Right renal cortex interstitium (tissue), 3 donors: ENCODE measurements around the gene MTHFD1. TPM values are rescaled to one million over a fixed set of nuclear protein-coding genes. Genes with fewer than 3 reads are reported as not detected.
A peak's percentile ranks its signal among the peaks of the same experiment; 100 is the strongest.

Experiments used
- DNase-seq, 3 donors: peaks; one replicate each; pipeline ENCODE4 v3.0.0-alpha.2; 2013; ENCODE audit warnings: low read depth in 3 of 3, low spot score in 2 of 3
- polyA plus RNA-seq, 3 donors: library from polyadenylated mRNA; unstranded; fragments of 120-200 nt; gene quantifications; one replicate each; pipeline ENCODE4 v1.2.1, GENCODE V29; 2013; ENCODE audit not compliant: insufficient read length in 3 of 3

The MTHFD1 gene
- polyA plus RNA-seq, 3 donors = 74.3 to 93.6 (median 86.1) TPM

DNA sequence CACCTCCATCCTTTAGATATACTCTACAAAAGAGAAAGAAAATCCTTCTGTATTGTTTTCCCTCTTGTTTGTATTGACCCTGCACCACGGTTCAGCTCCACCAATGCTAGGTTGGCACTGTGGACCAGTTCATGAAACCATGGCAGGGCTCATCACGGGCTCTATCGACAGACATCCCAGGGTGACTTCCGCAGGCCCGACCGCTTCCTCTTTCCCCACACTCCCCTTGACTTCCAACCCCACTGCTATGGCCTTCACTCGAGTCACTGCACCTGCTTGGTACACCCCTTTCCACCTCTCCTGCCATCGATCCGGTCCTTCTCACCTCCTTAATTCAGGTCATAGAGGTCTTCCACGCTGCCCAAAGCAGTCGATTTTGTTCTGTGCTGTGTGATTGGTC lies 56.0 kb downstream of the MTHFD1 start:
- no peak for DNase-seq

DNA sequence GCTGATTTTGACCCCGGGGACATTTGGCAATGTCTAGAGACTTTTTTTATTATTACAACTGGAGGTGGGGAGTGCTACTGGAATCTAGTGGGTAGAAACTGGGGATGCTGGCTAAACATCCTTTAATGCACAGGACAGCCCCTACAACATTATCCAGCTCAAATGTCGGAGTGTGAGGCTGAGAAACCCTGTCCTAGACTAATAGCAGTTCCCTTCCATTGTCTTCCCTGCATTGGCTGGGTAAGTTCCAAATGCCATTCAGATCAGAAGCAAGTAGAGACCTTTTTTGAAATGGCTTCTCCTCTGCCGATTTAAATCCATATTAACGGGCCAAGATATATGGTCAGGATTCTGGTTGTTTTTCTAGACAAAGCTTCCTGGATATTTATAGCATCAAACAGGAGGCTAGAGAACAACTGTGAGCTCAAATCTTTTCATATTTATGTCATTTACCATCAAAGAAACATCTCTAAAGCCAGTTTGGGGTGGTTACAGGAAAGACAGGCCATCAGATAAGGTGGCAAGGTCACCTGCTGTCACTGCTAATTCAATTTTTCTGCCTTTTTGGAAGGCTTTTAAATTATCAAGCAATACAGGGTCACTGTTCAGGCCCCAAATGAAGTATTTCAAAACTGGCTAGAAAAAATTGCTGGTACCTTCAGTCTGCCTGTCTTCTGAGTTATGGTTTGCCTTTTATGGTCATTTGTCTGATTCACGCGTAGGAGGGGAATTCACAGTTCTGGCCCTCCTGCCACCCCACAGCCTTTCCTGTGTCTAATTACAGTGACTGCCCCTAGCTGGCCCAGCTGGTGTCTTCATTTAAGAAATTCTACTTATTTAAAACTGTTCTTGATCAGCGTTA lies 57.1 kb downstream of the MTHFD1 start:
- DNase-seq = no peak

DNA sequence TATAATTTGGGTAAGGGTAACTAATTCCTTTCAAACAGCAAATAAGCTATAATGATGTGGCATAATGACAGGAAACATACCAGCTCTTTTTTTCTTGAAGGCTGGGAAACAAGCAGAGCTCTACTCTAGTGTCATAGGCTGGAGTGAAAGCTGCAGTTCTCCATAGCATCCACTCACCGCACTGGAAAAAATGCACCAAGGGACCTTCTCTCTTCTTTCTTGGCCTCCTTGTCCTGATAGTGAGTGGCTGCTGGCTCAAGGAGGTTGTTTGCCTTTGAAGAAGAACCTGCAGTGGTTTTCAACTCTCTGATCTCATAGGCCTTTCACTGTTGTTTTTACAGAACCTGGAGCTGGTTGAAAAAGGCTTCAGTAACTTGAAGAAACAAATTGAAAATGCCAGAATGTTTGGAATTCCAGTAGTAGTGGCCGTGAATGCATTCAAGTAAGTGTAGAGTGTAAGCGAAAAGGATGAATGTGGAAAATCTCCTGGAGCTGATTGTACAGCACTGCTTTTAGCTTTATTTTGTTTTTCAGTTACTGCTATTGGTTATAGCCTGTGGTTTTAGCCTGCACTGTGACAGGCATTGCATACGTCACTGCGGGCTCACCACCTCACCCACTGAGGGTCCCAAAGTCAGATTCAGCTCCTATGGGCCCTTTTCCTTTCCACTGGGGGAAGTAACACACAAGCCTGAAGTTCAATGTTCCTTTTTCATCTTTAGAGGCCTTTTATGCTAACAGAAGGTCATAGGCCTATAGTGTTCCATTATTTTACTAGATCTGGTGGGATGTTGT lies 59.9 kb downstream of the MTHFD1 start:
- DNase-seq = no peak

DNA sequence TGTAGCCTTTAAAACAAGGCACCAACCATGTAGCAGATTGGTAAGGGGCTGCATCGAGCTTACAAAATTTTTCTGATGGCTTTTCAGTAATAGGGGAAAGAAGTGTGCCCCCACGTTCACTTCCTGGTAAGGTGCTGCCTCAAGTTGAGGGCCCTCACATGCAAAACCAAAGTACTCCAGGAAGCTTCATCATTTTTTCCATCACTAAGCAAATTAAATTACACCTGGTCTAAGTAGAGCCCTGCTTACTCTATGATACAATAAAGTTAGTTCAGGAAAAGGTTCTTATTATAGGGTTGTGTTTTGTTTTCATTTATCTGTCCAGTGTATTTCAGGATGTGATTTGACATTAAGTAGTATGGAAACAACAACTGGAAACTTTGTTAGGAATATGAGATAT lies 62.1 kb downstream of the MTHFD1 start:
- no peak for DNase-seq

DNA sequence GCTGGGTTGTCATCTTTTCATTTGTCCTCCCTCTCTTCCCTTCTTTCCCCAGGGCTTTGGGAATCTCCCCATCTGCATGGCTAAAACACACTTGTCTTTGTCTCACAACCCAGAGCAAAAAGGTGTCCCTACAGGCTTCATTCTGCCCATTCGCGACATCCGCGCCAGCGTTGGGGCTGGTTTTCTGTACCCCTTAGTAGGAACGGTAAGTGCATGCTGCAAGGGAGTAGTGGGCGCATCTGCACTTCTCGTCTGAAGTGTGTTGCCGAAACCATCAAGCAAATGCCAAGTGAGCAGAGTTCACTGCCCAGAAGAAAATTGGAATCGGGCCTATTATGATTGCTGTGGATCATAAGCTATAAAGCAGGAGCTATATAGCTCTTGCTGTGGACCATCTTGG lies 66.5 kb downstream of the MTHFD1 start:
- DNase-seq = no peak

DNA sequence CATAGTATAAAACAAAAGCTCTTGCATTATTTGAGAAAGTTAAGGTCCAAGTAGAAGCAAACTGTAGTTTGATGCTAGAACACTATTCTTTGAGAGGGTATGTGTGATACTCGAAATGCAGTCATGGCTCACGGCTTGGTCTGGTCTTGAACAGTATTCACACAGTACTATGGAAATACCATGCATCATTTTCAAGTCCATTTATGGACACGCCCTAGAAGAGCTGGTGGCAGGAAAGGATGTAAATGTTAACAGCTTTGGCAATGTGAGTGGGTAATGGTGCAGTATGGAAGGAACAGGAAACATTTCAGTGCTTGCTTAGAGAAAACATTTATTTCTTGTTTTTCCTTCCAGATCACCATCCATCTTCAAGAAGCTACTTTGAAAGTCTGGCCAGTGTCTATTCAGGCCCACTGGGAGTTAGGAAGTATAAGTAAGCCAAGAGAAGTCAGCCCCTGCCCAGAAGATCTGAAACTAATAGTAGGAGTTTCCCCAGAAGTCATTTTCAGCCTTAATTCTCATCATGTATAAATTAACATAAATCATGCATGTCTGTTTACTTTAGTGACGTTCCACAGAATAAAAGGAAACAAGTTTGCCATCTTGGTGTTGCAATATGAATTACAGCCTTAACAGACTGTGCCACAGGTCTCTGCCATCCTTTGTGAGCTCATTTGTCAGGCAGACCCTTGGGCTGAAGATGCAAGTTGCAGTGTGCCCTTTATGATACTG lies 71.4 kb downstream of the MTHFD1 start:
- DNase-seq = no peak

DNA sequence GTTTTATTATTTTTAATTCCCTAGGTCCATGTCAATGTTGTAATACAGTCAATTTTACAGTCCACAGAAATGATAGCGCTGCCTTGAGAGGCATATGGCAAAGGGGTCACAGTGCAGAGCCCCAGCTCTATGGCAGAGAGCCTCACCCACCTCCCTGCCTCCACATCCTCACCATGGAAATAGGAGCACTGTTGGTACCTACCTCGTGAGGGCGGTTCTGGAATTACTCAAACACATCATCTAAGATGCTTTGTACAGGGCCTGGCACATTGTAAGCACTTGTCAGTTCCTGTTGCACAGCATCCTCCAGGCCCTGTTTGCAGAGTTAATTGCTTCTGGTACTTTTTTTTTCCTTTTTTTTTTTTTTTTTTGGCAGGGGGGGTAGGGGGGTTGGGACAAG lies 73.1 kb downstream of the MTHFD1 start:
- DNase-seq = no peak

DNA sequence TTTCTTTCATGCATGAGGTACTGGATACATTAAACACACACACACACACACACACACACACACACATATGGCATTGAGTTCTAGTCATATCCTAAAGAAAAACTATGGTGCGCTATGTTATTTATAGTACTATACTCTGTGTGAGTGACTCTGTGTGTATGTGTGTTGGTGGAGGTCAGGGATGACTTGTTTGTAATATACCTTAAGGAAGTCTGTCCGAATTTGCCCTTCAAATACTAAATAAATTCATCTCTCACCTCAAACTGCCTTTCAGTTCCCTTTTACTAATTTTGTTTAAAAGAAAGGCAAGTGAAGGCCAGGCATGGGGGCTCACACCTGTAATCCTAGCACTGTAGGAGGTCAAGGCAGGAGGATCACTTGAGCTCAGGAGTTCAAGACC lies 75.0 kb downstream of the MTHFD1 start:
- DNase-seq = no peak

DNA sequence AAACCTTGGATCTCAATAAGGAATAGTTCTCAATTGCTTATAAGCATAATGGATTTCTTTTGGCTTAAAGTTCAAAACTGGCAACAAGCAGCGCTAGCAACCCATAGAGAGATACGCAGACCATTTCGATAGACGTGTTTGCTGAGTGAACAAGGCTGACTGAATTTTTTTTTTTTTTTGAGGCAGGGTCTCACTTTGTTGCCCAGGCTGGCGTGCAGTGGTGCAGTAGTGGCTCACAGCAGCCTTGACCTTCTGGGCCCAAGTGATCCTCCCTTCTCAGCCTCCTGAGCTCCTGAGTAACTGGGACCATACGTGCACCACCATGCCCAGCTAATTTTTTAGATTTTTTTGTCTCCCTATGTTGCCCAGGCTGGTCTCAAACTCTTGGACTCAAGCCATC lies 75.7 kb downstream of the MTHFD1 start:
- no peak for DNase-seq

DNA sequence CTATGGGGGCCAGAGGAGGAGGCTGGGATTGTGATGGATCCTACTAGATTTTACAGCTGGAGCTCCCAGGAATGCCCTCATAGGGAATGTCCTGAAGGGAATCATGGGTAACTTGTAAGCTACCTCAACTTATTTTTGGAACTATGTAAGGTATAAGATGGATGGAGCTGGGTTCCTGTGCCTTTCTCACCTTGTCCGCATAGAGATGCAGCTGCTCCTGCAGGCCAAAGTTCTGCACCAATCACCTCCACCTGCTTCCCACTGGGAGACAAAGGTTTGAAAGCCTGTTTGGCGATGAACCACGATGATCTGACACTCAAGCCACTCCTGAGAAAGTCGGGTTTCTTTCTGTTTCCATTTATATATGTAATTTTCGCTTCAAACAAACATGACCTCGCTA lies 76.5 kb downstream of the MTHFD1 start:
- DNase-seq = no peak

DNA sequence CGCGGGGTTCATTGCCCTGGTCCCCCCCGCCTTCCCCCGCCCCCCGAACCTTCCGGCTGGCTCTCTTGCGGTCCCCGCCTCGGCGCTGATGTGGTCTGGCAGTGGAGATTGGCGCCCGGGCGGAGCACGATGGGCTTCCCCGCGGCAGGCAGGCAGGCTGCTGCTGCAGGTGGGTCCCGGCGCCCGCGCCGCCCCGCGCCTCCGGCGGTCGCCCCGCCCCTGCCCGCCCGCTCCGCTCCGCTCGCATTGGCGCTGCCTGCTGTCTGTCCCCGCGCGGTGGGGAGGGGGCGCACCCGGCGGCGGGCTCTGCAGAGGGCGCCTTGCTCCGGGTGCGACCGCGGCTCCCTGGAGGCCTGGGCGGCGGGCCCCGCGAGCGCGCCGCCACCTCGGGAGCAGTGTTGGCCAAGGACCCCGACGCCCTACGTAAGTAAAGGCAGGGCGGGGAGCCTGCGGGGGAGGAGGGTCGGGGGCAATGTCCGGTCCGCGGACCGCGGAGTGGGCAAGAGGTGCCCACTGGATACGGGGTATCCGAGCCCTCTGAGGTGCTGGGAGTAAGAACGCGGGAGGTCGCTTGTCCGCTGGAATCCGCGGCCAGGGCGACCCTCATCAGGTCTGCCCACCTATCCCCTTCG lies 77.2 kb downstream of the MTHFD1 start, which contains the start of gene AKAP5:
TSS of gene AKAP5 (plus strand) at position 309 of the 632 bp plus-strand sequence. CDS start 2,896 bp downstream, outside the sequence.
- DNase-seq = peak in 2 of 3 donors; percentile 48 to 58

DNA sequence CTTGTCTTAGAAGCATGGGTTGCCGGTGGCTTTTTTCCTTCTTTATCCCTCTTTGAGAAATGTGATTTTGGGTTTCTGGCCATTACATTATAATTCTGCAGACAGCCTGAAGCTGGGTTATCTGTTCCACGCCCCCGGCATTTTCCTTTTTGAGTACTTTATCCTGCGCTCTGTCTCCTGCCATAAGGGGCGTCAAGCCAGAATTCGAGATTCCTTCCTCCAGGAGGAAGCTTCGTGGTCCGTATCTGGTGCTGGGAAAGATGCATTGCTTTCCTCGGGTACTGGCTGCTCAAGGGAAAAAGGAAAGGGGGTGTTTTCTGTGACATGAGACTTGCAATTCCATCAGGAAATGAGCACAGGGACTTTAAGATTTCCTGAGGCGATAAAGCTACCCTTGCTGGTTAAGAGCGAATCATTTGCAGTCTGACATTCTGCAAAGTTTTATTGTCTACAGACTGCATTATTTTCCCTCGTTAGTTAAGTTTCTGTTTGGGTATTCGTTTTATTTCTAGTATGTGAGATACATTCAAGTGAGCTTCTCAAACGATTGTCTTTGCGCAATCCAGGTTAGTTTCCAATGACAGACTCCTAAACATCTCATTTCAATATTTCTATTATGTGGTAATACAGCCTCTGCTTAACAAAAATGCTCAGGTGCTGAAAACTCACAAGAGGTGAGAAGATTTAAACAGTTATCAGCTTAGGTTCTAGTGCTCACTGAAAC lies 77.8 kb downstream of the MTHFD1 start:
- DNase-seq = peak in 1 of 3 donors; percentile 34

DNA sequence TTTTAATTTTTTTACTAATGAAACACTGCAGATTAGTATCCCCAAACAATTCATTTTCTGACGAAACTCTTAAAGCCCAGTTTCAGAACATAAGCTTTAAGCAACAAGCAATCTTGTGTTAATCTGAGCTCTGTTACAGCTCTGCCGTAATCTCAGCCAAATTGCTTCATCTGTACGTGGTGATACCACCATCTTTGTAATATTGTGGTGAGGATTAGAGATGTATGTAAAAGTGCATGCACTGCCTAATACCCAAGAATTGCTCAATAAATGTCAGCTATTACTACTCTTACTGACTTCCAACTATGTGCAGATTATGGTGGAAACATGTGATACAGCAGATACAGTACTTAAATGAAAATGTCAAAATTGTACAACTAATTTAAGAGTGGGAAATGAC lies 78.9 kb downstream of the MTHFD1 start:
- no peak for DNase-seq

DNA sequence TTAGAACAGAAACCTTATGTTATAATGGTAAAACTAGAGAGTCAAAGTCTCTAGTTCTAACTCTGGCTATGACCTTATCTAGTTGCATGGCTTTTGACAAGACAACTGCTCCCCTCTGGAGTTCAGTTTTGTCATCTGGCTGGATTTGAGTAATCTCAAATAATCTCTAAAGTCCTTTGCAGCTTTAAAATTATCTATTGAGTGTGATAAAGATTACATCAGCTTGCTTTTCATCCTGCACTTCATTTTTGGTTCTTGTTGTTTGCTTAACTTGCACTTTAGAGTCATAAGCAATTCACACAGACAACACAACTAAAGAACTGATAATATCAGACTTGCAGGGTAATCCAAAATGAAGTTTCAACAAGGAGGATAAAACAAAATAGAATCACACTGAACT lies 79.4 kb downstream of the MTHFD1 start:
- DNase-seq = no peak

DNA sequence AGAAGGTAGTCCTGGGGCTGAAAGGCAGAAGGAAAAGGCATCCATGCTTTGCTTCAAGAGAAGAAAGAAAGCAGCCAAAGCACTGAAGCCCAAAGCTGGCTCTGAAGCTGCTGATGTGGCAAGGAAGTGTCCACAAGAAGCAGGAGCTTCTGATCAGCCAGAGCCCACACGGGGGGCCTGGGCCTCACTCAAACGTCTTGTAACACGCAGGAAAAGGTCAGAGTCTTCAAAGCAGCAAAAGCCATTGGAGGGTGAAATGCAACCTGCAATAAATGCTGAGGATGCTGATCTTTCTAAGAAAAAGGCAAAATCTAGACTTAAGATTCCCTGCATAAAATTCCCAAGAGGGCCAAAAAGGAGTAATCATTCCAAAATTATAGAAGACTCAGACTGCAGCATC lies 80.3 kb downstream of the MTHFD1 start:
- DNase-seq = no peak

DNA sequence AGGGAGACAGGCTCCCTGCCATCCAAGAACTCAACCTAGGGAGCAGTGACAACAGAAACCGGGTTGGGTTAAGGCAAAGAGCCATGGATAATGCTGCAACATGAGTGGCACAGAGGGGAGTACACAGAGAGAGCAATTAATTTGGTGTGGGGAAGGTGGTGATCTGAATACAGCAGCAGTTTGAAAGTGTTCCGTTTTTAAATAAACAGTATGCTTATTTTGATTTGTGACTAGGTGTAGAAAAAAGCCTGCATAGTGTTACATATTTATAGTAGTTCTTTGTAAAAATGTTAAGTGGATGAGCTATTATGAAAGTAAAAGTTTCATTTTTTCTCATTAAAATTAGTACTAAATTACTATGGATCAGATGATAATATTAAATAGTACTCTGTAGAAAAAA lies 85.9 kb downstream of the MTHFD1 start:
- no peak for DNase-seq

DNA sequence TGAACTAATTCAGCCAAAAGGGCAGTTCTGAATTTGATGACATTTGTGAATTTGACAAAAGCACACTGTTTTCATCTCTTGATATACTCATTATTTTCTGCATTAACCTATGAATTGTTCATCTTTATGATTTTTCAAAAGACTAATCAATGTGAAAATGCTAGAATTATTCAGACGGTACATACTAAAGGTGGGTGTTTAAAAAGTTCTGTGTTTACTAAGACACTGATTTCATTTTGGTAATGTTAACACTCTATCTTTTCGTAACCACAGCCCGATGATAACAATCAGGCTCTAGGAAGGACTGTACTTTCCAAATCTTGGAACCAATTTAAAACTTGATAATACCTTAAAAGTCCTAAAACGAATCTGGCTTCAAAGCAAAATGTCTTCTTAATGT lies 86.5 kb downstream of the MTHFD1 start:
- DNase-seq = no peak

DNA sequence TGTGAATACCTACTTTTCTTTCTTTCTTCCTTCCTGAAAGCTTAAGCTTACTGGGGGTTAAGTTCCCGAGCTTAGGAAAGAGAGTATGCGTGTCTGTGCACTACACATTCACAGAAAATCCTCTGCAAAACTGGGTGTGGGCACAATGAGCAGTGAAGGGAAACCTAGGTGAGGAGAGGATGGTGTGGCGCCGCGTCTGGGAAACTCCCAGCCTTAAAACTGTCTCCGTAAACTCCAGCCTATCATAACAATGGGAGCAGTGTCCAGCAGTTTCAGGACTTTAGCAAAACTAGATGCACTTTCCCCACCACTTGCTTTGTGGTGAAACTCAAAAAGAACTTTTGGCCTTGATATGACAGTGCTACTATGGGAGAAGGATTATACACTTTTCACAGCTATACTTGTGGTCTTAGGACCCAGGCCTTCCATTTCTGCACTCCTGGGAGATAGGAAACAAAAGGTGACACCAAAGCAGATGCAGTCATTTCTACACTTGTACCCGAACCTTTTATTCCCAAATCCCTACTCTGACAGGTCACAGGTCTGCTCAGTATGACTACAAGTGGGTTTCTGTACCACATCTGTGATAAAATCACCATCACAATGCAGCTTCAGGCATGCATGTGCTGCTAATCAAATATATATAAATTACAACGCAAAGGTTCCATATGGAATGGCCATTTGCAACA lies 87.6 kb downstream of the MTHFD1 start:
- DNase-seq = no peak

DNA sequence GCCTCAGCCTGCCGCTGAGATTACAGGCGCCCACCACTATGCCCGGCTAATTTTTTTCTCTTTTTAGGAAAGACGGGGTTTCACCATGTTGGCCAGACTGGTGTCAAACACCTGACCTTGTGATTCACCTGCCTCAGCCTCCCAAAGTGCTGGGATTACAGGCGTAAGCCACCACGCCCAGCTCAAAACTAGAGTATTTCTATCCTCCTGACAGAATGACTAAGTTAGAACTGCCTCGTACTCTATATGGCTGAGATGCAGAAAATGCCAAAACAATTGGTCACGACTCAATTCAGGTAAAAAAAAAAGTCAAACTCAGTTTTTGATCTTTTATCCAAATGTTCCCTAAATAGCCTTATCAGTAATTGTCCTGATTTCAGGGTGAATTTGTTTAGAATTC lies 88.3 kb downstream of the MTHFD1 start:
- DNase-seq = no peak
